ENCODE data around the gene FRMD4A. TPM values are rescaled to one million over a fixed set of nuclear protein-coding genes. Genes with fewer than 3 reads are reported as not detected.
A peak's percentile ranks its signal among the peaks of the same experiment; 100 is the strongest.

Gene FRMD4A
- total RNA-seq, 2 experiments from 2014 or later: 3.1 to 3.7 TPM

GRCh38 chr10:13743963-13744362 lies 586.8 kb downstream of the FRMD4A start:
- intact Hi-C loops (cut with DNase I, micrococcal nuclease): no loop called here
- DNase-seq (no peak), ATAC-seq (ENCODE audit: poor library complexity) (no peak)
- Mint-ChIP-seq H3K4me1 (ENCODE audit: low read depth) (peaks cover 11% of the 10 kb centered on the region), H3K27ac (no peak overlapping the region), H3K9me3 (no peaks in the 10 kb centered on the region), H3K4me3 (no peak overlapping the region), H3K36me3 (ENCODE audit: low read depth) (no peaks in the 10 kb centered on the region), H3K27me3 (peaks cover 34% of the 10 kb centered on the region)
- no peak overlapping the region for H3K4me3 ChIP-seq (ENCODE audit: low read length)
- H3K36me3 ChIP-seq (ENCODE audit: insufficient read depth, low read length): no peaks in the 10 kb centered on the region
- H3K4me1 ChIP-seq (ENCODE audit: insufficient read depth, low read length): no peaks in the 10 kb centered on the region
- no peaks in the 10 kb centered on the region for H3K9me3 ChIP-seq (ENCODE audit: control insufficient read depth in 1 of 2, insufficient read depth in 1 of 2, low read length in 2 of 2)
- H3K27ac ChIP-seq (ENCODE audit: low read depth in 1 of 2, low read length in 2 of 2): no peak overlapping the region
- no peak for TF ChIP-seq CTCF (IDR thresholded peaks at IDR 0.05)
- ChIA-PET POLR2A (no interaction called here), CTCF (no interaction called here)
- peaks cover 0 to 10% of the 10 kb centered on the region in 2 experiments for H3K27me3 ChIP-seq (ENCODE audit: control insufficient read depth in 1 of 2, insufficient read depth in 2 of 2, low read length in 2 of 2)

- Mint-ChIP-seq H3K4me1 (ENCODE audit: low read depth) (peaks cover 11% of the 10 kb centered on the region), H3K27me3 (peaks cover 34% of the 10 kb centered on the region), H3K9me3 (no peaks in the 10 kb centered on the region), H3K27ac (no peak overlapping the region), H3K36me3 (ENCODE audit: low read depth) (no peaks in the 10 kb centered on the region), H3K4me3 (no peak overlapping the region)
- no peaks in the 10 kb centered on the region for H3K36me3 ChIP-seq (ENCODE audit: insufficient read depth, low read length)
- TF ChIP-seq CTCF (IDR thresholded peaks at IDR 0.05): no peak
- peaks cover 0 to 10% of the 10 kb centered on the region in 2 experiments for H3K27me3 ChIP-seq (ENCODE audit: control insufficient read depth in 1 of 2, insufficient read depth in 2 of 2, low read length in 2 of 2)
- DNase-seq (peak in 1 of 14 experiments; percentile 7), ATAC-seq (ENCODE audit: poor library complexity) (no peak)
- POLR2A ChIA-PET: no interaction called here
- H3K4me3 ChIP-seq (ENCODE audit: low read length): no peak overlapping the region
- H3K27ac ChIP-seq (ENCODE audit: low read depth in 1 of 2, low read length in 2 of 2): no peak overlapping the region
- intact Hi-C loops (cut with DNase I, micrococcal nuclease): no loop called here
- H3K4me1 ChIP-seq (ENCODE audit: insufficient read depth, low read length): no peaks in the 10 kb centered on the region
- no peaks in the 10 kb centered on the region for H3K9me3 ChIP-seq (ENCODE audit: control insufficient read depth in 1 of 2, insufficient read depth in 1 of 2, low read length in 2 of 2)
- CTCF ChIA-PET: no interaction called here
These were observed 587.5 kb downstream of the FRMD4A start for GRCh38 chr10:13743101-13743693.

- Mint-ChIP-seq H3K27ac (no peak overlapping the region), H3K27me3 (peaks cover 31% of the 10 kb centered on the region), H3K36me3 (ENCODE audit: low read depth) (no peaks in the 10 kb centered on the region), H3K4me1 (ENCODE audit: low read depth) (peaks cover 7% of the 10 kb centered on the region), H3K9me3 (no peaks in the 10 kb centered on the region), H3K4me3 (no peak overlapping the region)
- DNase-seq (no peak), ATAC-seq (ENCODE audit: poor library complexity) (no peak)
- no peak overlapping the region for H3K27ac ChIP-seq (ENCODE audit: low read depth in 1 of 2, low read length in 2 of 2)
- no peak overlapping the region for H3K4me3 ChIP-seq (ENCODE audit: low read length)
- H3K27me3 ChIP-seq (ENCODE audit: control insufficient read depth in 1 of 2, insufficient read depth in 2 of 2, low read length in 2 of 2): peaks cover 0 to 8% of the 10 kb centered on the region in 2 experiments
- TF ChIP-seq CTCF (IDR thresholded peaks at IDR 0.05): no peak
- intact Hi-C loops (cut with DNase I, micrococcal nuclease): no loop called here
- ChIA-PET CTCF (no interaction called here), POLR2A (no interaction called here)
- H3K36me3 ChIP-seq (ENCODE audit: insufficient read depth, low read length): no peaks in the 10 kb centered on the region
- H3K9me3 ChIP-seq (ENCODE audit: control insufficient read depth in 1 of 2, insufficient read depth in 1 of 2, low read length in 2 of 2): no peaks in the 10 kb centered on the region
- H3K4me1 ChIP-seq (ENCODE audit: insufficient read depth, low read length): no peaks in the 10 kb centered on the region
These were observed 589.3 kb downstream of the FRMD4A start for GRCh38 chr10:13741438-13741837.
